ENCODE measurements around the gene SRM.
"Not testable (repeated sequence)": the region's sequence is repeated elsewhere in the genome, so short reads cannot be mapped to it uniquely, and the experiment has no call there.

The SRM gene

GRCh38 chr1:11044086-11044848 lies 15.6 kb downstream of the SRM start:
- no peak for DNase-seq

- no peak for DNase-seq
Measured at GRCh38 chr1:11042995-11043874, 16.6 kb downstream of the SRM start.

- no peak for DNase-seq
Measured at GRCh38 chr1:11042065-11042464, 17.8 kb downstream of the SRM start.

GRCh38 chr1:11041048-11041447 lies 18.8 kb downstream of the SRM start:
- no peak for DNase-seq

GRCh38 chr1:11040105-11040429 lies 19.8 kb downstream of the SRM start:
- not testable (repeated sequence) for DNase-seq

GRCh38 chr1:11039351-11040104 lies 20.3 kb downstream of the SRM start:
- no peak for DNase-seq

- peak; percentile 90 for DNase-seq
Measured at GRCh38 chr1:11037740-11038182, 22.1 kb downstream of the SRM start.

GRCh38 chr1:11037019-11037739 lies 22.6 kb downstream of the SRM start:
- DNase-seq, result not testable (repeated sequence)

GRCh38 chr1:11031624-11032262 lies 28.1 kb downstream of the SRM start:
- DNase-seq, result no peak

- DNase-seq, result no peak
Measured at GRCh38 chr1:11030865-11031264, 29.0 kb downstream of the SRM start.

- no peak for DNase-seq
Measured at GRCh38 chr1:11028018-11028417, 31.8 kb downstream of the SRM start.

GRCh38 chr1:11027316-11027715 lies 32.5 kb downstream of the SRM start:
- DNase-seq, result no peak

- no peak for DNase-seq
Measured at GRCh38 chr1:11026903-11027302, 32.9 kb downstream of the SRM start.

- no peak for DNase-seq
Measured at GRCh38 chr1:11026052-11026451, 33.8 kb downstream of the SRM start.

- no peak for DNase-seq
Measured at GRCh38 chr1:11025618-11026017, 34.2 kb downstream of the SRM start.

- no peak for DNase-seq
Measured at GRCh38 chr1:11024874-11025203, 35.0 kb downstream of the SRM start.

- no peak for DNase-seq
Measured at GRCh38 chr1:11024154-11024873, 35.5 kb downstream of the SRM start.

GRCh38 chr1:11023201-11023600 lies 36.6 kb downstream of the SRM start:
- DNase-seq, result no peak

GRCh38 chr1:11019971-11020370 lies 39.8 kb downstream of the SRM start:
- no peak for DNase-seq

GRCh38 chr1:11019358-11019757 lies 40.5 kb downstream of the SRM start:
- not testable (repeated sequence) for DNase-seq

- no peak for DNase-seq
Measured at GRCh38 chr1:11013160-11013531, 46.7 kb downstream of the SRM start.

Measured in CD4-positive, alpha-beta T cell treated with Interleukin-10 for 1 hour (primary cell).